Activated CD4-positive, CD25-positive, alpha-beta regulatory T cell treated with anti-CD3 and anti-CD28 coated beads, Interleukin-2, amount 50 U/mL, for 16 hours (primary cell): Measurements from ENCODE around the gene MAGI1.

Experiments
- DNase-seq: peaks from one replicate; pipeline ENCODE4 v3.0.0-alpha.2; 2020; ENCODE audit warnings: low read depth, low spot score

MAGI1 gene

DNA sequence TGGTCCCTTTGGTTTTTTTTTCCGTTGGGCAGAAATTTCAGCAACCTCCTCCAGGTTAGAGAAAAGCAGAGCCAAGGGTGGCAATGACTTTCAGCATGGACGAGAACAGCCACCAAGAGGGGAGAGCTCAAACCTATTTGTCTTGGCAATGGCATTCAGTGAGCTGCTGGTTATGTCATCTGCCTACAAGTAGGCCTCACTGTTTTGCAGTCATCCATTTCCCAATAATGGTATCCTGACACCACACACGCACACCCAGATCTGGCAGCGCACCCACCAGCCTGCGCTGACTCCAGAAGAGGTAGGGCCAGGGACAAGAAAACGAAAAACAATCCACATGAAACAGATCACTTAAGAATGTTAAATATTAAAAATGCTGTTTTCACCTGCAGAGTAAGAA, 92.3 kb downstream of the MAGI1 start:
- DNase-seq, result no peak

DNA sequence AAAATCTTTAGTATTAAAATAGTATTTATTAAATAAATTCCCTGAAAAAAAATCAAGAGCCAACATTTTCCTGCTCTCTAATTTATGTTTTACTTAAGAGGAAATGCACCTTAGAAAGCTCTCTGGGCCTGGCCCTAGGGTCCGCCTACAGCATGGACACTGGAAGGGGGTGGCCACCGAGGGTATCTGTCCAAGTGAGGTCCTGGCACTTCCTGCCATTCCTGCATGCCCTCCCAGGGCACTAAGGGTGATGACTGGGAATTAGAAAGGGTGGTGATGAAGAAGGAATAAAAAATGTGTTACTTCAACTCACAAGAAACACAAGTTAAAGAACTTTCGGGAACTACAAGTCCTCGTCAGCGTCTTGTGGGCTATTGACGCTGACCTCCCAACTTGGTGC, 92.8 kb downstream of the MAGI1 start:
- DNase-seq, result no peak

DNA sequence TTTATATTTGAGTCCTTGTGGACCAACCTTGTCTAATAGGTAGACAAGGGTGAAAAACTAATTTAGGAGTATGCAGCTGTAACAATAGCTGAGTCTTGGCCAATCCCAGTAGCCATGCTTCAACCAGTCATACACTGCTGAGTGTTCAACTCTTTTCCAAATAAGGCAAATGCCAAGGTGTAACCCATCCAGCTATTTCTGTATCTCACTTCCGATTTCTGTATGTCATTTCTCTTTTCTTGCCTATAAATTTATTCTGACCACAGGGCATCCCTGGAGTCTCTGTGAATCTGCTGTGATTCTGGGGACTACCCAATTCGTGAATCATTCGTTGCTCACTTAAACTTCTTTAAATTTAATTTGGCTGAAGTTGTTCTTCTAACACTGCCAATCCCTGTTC, 93.2 kb downstream of the MAGI1 start:
- no peak for DNase-seq

DNA sequence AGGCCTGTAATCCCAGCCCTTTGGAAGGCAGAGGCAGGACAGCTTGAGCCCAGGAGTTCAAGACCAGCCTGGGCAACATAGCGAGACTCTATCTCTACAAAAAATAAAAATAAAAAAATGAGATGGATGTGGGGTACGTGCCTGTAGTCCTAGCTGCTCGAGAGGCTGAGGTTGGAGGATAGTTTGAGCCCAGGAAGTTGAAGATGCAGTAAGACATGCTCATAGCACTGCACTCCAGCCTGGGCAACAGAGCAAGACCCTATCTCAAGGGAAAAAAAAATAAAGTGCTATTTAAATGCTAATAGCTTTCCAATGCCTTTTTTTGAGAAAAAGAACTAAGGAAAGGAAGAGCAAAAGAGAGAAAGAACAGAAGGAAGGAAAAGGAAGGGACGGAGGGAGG, 94.5 kb downstream of the MAGI1 start:
- no peak for DNase-seq

DNA sequence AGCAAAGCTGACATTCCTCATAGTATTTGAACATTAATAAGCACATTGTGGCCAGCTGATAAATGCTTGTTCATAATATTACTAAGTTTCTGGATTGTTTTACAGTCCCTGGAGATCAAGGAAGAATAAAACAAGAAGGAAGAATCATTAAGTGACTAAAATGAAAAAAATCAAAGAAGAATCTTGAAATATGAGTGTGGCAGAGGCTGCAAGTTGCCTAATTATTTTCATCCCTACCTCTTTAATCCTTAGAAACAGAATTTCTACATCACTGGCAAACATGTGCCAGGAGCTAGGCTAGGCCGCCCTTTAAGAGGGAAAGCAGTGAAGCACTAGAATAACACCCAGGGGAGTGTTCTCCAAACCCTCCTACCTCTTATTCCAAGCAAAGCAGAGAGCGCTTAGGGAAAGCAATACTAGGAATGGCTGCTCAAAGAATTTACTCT, 98.9 kb downstream of the MAGI1 start:
- DNase-seq, result no peak

DNA sequence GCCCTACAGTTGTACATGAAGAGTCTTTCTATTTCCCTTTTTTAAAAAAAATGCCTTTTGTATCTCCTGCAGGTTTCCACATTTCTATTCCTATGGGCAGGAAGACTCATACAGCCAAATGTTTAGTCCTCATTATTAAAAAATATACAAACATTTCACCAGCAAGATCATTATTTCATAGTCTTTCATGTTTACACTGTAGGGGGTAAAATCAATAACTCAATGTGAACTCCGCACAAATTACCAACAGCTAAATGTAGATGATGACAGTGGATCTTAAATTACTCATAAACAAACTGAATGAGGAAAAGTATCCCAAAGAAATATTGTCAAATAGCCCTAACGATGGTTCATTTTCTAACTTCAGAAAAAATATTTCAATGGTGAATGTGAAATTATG, 99.5 kb downstream of the MAGI1 start:
- no peak for DNase-seq

DNA sequence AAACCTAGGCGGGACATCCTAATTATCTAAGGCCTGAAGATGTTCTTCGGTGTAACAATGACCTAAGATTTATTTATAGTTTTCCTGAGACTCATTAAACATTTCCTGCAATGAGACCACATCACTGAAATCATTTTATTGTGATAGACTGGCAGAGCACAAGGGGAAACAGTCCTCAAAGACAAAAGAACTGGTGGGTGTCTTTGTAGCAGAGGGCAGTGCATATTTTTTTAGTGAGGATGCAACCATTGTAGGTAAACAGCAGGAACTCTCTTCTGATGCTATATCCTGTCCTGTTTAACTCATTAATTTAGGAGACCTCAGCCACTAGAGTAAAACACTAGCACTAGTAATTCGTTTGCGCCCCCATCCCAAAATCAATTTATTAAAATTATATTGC, 100.0 kb downstream of the MAGI1 start:
- no peak for DNase-seq

DNA sequence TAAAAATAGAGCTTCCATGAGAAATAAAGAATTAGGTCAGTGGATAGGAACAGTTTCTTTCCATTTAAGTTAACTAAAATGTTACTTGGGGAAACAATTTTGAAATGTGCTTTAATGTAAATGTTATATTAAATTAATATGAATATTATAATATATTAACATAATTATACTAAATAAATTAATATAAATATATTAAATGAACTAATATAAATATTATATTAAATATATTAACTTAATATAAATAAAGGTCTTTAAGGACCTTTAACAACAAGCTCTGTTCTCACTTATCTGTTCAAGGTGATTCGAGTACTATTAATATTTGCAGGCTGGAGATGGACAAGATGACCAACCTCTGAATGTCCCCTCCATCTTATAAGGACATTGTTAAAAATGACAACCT, 100.6 kb downstream of the MAGI1 start:
- no peak for DNase-seq

DNA sequence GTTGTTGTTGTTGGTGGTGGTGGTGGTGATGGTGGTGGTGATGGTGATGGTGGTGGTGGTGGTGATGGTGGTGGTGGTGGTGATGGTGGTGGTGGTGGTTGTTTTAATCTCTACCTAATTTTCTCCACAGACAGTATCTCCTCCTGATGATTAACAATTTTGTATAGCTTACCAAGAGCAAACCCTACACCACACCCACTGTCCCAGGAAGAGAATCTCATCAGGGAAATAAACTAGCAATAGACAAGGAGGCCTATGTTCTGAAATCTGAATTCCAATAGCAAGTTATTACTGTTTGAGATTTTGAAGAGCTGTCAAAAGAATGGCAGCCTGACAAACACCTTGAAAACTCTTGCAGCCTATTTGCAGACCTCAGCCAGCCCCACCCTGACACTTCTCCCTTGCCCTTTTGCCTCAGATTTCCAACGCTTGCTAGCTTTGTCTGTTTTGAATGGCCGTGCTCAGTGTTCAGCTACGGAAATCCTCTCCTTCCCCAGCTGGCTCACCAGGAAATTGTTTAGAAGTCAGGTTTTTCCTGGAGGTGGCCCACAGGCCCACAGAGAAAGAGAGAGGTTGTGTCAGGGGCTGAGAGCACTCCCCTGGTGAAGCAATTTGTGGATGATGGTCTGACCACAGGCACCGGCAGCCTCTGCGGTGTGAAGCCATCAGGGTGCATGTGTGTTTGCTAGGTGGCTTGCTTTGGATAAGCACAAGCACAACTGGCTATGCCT, 101.6 kb downstream of the MAGI1 start:
- no peak for DNase-seq

DNA sequence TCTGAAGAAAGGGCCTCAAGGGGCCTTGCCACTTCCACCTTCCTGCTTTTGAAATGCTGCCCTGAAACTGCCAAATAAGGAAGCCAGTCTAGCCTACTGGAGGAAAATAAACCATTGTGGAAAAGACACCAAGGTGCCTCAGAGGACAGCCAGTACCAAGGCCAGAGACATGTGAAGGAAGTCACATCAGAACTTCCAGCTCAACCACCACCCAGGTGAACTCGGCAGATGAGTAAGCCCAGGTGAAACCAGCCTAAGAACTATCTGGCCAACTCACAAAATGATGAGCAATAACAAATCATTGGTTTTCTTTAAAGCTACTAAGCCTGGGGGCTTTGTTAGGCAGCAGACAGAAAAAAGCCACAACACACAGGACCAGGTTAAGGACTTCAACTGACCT, 103.0 kb downstream of the MAGI1 start:
- no peak for DNase-seq

DNA sequence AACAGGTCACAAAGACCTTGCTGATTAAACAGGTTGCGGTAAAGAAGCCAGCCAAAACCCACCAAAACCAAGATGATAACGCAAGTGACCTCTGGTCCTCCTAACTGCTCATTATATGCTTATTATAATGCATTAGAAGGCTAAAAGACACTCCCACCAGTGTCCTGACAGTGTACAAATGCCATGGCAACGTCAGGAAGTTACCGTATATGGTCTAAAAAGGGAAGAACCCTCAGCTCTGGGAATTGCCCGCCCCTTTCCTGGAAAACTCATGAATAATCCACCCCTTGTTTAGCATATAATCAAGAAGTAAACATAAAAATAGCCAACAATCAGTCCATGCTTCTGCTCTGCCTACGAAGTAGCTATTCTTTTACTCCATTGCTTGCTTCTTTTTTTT, 108.1 kb downstream of the MAGI1 start:
- DNase-seq, result no peak

DNA sequence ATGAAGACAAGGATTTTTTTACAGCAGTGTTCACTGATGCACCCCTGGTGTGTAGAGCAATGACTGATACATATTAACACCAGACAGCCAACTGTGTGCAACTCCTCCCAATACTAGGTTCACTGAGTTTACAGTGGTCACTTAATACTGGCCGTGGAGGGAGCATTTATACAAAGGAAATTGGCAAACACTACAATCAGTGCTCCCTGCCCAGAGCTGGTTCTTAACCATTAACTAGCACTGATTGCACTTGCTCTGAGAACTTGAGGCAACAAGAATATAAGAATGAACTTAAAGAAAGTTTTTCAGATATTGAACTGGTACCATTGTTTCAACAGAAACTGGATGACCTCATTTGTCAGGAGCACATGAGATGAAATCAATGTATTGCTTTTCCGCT, 110.6 kb downstream of the MAGI1 start:
- no peak for DNase-seq

DNA sequence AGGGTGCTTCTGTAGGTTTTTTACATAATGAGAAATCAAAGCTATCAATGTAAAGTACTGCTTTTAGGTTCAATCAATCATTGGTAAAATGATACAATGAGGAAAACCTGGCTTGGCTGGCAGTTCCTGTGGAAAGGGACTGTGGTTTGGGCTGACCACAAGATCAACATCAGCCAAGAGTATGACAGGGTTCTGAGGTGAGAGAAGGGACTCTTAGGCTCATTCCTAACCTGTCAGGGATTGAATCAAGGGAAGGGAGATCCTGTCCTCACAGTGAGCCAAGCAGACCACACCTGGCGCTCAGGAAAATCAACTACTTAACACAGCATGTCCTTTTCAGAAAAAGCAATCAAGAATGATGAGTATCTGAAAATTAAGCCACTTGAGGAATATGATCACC, 111.1 kb downstream of the MAGI1 start:
- no peak for DNase-seq

DNA sequence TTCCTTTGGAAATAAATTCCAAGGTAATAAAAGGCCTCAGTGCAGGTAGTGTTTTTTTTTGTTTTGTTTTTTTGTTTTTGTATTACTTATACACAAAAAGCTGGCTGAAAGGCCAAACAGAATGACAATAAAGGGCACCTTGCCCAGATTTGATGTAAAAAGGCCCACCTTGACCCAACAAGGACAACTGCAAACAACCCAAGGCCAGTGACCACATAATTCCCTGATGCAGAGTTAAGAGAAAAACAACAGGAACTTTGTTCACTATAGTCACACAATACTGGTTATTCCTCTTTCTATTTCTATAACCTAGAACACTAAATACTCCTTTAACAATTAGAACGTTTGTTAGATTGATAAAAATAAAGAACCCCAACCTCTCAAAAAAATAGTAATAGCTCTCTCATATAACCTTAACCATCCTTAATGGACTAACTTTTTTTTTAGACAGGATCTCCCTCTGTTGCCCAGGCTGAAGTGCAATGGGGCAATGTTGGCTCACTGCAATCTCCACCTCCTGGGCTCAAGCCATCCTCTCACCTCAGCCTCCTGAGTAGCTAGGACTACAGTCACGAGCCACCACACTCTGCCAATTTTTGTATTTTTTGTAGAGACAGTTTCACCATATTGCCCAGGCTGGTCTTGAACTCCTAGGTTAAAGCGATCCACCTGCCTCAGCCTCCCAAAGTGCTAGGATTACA, 113.3 kb downstream of the MAGI1 start:
- DNase-seq, result no peak

DNA sequence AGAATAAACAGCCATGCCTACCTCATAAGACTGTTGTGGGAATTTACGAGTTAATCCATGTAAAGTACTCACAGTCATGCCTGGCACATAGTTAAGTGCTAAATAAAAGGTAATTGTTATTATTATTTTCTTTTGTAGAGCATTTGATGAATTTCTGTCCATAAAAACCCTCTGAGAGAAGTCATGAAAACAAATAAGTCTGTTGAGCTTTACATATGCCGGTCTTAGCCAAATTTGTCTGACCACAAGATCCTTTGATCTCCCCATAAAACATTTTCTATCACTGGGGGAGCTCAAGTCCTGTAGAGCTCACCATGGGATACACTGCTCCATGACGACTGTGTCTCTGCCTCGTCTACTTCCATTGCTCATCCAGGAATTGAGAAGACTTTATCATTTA, 114.0 kb downstream of the MAGI1 start:
- no peak for DNase-seq

DNA sequence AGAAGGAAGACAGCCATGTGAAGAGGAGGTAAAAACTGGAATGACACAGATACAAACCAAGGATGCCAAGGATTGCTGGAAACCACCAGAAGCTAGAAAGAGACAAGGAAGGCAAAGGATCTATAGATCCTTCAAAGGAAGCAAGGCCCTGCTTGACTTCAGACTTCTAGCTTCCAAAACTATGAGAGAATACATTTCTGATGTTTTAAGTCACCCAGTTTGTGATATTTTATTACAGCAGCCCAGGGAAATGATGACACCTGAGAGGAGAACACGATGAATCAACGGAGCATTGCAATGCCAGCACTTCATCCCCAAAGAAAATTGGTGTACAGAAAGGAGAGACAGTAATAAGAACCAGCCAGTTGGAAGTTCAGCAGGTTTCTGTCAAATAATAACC, 116.3 kb downstream of the MAGI1 start:
- no peak for DNase-seq

DNA sequence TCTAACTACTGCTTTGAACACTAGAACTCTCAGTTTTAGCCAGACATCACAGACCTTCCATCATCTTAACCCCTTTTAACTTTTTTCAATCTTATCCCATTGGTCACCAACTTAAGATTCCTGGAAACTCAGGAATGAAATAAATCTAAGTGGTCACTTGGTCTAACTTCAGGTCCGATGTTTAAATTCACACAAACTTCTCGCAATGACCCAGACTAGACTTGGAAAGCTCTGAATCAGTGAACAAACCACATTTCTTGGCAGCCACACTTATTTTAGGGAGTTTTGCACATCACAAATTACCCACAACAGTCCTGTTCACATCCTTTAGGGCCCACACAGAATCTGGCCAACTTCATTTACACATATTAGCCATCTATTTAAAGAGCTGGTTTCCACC, 118.9 kb downstream of the MAGI1 start:
- DNase-seq, result no peak

DNA sequence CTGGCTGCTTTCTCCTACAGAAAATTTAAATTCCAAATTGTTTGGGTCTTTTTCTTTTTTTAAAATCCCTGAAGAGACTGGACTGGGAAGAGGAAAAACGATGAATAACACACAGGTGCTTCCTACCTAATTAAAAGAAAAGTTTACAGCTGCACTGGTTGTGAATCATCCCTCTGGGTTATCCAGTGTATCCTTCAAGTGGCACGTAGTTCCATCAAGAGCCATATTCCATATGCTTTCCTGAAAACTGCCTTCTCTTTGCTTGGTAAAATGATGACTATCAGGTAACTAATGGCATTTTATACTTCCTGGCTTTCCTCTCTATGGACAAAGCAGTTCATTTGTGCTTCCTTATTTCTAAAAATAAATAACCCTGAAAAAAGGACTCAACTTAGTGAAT, 123.2 kb downstream of the MAGI1 start:
- DNase-seq, result no peak

DNA sequence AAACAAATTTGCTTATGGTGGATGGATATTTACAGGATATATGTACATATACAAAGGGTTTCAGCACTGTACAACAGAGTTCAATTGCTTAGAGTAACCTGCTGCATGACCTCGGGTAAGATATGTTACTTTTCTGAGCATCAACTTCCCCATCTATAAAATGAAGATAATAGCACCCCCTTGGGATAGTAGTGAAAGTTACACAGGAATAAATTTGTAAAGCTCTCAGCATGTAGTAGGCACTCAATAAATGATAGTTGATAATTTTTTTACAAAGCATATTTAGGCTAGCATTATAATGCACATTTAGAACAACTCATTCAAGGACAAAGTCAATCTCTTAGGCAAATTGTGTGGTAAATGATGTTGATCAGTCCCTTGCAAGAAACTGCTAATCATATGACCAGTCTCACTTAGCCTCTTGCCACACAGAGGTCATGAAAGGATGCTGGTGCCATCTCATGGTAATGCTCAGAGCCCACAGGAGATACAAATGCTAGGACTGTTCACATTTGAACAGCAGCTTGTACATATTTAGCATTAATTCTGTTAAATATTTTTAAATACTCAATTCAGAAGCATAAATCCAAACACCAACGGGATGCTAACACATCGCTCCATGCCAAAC, 123.9 kb downstream of the MAGI1 start:
- DNase-seq, result no peak

DNA sequence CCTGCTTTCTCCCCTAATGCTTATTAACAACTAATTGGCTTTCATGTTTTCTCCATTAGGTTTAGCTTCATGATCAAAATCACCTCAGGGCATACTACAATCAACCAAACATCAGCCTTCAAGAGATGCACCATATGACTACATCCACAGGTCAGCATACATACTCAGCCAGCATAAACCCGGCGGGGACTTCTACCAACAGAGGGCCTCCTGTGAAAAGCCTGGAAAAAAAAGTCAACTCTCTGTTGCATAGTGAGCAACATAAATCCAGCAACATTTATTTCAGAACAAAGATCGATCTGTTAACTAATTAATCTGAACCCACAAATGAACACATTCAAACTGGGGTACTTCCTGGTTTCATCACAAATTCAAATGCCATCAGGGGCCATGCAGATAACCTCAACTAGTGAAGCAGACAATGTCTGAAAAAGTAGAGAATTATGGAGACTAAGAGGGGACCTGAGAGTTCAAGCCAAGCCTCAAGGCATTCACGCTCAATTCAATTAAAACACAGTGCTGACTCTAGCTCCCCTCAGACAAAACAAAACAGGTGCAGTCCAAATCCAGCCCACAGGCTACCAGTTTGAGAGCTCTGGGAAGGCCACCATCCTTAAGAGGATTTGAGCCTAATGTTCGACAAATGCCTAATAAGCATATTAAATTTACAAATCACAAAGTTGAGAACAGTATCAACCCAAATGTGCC, 124.5 kb downstream of the MAGI1 start:
- no peak for DNase-seq

DNA sequence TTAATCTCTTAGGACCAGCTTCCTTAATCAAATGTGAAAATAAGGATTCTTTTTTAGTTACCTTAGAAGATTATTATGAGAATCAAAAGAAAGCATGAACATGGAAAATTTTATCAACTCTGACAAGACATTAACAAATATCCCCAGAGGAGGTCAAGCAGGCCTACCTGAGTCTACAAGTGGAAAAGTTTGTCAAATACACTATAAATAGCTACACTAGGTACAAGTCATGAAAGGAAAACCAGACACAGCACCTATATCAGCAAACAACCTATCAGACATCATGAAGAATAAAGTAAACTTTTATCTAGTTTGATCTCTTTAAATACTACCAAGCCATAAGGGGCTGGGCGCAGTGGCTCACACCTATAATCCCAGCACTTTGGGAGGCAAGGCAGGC, 126.1 kb downstream of the MAGI1 start:
- DNase-seq, result no peak

DNA sequence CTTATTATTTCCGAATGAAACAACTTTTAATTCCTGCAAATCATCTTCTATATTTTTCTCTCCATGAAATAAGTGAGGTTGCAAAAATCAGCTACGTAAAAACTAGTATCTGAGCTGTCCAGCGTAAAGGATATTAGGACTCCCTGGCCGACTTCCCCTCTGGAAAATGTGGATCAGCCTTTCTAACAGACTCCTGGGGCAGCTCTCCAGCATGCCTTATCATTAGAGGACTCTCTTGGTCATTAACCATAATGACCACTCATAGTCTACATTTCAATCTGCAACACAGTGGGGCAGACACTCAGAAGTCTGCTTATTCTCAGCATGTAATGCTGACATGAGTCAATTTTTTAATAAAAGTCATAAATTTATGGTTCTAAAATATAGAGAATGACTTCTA, 130.1 kb downstream of the MAGI1 start:
- no peak for DNase-seq
